GM21367 (cell line): ENCODE measurements around the gene RFX3.

ENCODE experiments used
- ATAC-seq: cut with Tn5 transposase; IDR thresholded peaks from one replicate; pipeline ENCODE4 v1.9.1; 2021; ENCODE audit not compliant: unreplicated experiment

RFX3 gene

DNA sequence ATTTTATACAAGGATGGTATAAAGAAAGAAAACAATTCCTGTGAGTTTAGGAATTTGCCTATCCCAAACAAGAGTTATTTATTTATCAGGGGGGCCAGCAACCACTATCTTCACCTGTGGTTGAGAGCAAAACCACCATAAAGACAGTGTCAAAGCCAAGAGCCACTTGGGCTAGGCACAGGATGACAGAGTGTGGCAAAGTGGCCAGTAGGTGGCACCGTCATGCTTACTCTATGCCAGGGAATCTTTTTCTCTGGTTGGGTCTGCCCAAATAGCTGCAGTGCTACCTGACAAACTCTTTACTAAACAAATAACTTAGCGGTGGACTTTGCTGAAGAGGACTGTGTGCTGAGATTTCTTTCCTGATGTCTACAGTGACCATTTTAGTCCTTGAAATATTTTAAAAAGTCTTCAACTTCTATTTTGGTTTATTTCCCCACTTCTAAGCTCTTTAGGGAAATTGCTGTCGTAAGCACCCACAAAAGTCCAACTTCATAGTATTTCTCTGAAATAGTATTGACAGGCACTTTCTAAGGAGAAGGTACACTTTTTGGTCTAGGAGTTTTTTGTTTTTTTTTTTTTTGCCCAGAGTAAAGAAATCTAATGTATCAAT lies 285.0 kb downstream of the RFX3 start:
- ATAC-seq = peak; percentile 89

DNA sequence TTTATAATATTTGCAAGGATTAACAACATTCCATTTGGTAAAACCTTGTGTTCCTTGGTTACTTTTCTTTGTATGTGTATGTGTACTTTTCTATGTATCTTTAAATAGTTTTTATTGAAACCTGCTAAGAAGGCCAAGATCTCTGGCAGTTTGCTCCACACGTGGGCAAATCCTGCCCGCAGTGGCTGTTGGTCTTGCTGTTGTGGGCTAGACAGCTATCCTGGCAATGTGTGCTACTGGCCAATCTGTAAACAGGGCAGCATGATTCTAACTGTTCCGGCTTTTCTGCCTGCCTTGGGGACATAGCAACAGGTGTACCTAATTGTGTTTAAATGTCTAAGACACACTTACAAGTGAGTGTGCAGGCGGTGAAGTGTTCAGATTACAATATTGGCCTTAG lies 286.6 kb downstream of the RFX3 start:
- no peak for ATAC-seq

DNA sequence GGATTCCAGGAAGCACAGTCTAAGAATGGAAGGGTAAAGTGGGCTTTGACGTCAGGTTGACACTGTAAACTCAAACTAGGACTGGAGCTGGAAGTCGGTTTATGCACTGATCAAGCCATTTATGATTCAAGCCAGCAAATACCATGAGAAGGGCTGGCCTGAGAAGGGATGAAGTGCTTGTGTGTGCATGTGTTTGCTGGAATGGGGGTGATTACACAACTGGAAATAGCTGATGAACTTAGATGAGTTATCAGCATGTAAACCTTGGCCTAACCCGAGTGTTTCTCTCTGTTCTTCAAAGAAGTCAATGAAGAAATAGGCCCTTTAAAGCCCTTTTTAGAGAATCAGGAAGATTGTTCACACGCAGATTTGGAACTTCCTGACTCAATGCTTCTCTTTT lies 287.6 kb downstream of the RFX3 start:
- no peak for ATAC-seq

DNA sequence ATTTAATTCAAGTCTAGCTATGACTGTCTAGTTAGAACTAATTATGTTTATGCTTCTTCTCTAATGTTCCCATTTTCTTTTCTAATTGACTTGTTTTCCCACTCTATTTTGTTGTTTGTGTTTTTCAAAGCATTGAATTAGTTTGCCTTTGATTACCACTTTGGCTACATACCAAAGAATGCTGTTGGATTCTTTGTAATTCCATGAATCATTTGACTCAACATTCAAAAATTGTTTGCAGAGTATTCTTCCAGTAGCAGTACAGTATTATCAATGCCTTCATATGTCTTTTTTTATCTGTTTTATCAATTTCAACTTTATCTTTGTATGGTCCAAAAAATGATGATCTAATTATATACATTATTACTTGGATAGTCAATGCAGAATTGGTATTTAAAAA lies 288.7 kb downstream of the RFX3 start:
- no peak for ATAC-seq

DNA sequence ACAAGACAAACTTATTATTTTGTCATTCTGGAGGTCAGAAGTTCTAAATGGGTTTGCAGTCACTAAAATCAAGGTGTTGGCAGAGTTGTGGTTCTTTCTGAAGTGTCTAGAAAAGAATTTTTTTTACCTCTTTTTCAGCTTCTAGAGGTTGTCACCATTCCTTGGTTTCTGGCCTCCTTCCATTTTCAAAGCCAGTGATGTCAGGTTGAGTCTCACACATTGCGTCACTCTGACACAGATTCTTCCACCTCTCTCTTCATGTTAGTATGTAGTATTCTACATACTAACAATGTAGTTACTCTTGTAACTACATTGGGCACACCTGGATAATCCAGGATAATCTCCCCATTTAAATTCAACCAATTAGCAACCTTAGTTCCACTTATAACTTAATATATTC lies 290.3 kb downstream of the RFX3 start:
- no peak for ATAC-seq

DNA sequence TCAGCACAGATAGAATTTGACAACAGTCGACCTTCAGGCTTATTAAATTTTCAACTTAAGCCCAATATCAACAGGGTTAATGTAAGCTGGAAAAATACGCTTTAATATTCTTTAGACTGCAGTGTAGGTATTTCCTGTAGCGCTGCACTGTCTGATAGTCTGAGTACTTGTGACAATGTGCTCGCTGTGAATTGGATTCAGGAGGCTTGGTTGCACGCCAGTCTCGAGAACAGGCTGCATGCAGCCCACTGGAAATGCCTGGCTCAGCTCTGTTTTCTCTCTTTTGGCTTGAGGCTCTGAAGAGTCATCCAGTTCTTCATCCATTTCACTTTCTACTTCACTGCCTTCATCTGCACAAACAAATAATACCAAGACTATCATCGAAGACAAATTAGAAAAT lies 300.9 kb downstream of the RFX3 start:
- no peak for ATAC-seq

DNA sequence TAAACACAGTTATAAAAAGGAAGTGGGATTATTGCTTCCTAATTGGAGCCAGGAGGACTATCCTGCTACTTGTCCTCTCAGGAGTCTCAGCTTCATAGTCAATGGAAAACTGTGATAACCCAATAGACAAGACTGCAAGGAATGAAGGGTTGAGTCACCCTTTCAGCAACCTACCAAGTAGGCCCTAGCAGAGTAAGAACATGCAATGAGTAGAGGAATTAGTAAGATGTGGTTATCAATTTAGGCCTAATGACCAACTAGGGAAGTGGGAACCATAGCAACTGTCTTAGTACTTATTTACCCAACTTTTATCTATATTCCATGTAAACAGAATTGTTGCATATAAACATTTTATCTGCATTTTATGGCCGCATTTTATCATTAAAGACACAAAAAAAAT lies 310.1 kb downstream of the RFX3 start:
- no peak for ATAC-seq

DNA sequence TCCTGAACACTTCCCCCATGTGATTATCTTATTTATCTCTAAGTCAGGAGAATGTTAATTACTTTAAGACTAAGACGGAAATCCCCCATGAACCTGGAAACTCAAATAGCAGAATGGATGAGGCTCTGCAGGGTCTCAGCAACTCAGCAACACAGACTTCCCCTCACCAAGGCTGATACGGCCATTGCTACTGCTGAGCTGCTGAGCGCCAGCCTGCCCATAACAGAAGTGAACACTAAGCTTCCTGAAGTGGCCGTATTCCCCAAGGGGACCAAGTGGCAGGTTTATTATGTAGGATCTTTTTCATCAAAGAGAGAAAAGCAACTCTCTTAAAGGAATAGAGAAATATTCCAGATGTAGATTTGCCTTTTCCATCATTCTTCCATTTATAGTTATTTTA lies 311.1 kb downstream of the RFX3 start:
- no peak for ATAC-seq

DNA sequence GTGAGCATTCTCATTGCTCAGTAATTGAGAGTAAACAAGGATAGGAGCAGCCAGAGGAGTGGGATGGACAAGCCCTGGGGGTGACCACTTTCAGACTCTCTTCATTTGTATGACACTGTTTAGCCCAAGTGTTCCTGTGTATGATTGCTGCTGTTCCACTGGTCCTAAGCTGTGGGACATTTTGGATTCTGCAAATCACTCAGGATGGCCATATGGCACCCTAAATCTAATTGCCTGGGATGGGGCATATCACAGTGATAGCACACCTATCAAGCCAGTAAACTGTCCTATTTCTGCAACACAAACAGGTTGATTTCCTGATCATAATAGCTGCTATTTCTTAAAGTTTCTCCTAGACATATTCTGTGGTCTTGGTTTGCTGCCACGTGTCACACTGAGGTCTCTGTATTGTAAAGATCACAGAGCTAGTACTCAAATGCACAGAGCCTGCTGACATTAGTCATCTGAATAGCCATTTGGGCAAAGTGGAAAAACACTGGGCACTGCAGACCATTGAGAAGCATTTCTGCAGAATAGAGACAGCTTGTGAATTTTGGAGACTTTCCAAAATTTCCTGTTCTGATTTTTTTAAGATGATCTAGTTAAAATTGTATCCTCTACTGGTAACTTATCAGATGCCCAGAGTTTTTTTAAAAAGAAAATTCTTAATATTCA lies 320.2 kb downstream of the RFX3 start:
- no peak for ATAC-seq

DNA sequence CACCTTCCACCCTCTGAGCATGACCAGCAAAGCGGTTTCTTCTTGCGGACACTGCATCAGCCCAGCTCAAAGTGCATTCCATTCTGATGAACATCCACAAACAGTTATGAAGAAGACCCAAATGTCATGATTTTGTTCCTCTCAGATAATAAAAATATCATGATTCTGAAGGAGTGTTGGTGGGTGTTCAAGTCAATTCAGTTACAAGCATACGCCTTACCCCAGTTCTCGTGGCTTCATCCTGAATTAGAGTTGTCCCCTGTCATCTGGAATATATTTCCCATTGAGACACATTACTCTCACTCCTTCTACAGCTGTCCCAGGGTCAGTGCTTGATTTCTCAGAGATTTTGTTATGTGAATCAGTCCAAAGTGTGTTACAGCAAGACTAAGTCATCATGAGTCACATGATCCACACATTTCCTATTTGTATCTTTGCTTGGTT lies 325.4 kb downstream of the RFX3 start:
- ATAC-seq = no peak

DNA sequence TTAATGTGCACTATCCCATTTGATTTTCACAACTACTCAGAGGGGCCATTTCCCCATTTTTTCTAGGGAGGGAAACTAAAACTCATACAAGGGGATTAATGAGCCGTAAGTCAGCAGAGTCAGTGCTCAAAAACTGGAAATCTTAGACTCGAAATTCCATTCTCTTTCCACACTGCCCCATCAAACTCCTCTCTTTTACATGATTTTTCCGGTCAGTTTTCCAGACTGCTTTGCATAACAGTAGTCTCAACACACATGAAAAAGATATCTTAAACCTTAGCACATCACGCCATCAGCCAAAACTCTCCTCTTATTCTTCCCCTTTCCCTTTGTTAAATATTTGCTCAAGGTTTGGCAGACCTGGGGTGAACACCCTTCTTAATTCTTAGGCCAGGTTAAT lies 332.0 kb downstream of the RFX3 start:
- no peak for ATAC-seq

DNA sequence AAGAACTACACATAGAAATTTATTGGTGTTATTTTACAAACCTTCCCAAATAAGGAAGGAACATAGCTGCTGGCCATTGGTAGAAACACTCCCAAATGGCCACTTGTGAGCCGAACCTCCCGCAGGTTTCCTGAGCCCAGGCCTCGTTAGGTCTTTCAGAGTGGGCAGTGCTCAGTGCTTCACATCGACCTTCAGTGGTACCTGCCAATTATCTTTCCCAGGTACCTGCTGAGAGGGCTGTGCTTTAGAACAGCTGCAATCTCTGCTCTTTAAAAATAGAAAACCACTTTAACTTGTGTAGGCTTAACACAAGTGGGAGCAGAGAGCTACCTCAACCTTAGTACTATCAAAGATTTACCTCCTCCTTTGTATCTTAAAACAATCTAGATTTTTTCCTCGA lies 334.1 kb downstream of the RFX3 start:
- no peak for ATAC-seq

DNA sequence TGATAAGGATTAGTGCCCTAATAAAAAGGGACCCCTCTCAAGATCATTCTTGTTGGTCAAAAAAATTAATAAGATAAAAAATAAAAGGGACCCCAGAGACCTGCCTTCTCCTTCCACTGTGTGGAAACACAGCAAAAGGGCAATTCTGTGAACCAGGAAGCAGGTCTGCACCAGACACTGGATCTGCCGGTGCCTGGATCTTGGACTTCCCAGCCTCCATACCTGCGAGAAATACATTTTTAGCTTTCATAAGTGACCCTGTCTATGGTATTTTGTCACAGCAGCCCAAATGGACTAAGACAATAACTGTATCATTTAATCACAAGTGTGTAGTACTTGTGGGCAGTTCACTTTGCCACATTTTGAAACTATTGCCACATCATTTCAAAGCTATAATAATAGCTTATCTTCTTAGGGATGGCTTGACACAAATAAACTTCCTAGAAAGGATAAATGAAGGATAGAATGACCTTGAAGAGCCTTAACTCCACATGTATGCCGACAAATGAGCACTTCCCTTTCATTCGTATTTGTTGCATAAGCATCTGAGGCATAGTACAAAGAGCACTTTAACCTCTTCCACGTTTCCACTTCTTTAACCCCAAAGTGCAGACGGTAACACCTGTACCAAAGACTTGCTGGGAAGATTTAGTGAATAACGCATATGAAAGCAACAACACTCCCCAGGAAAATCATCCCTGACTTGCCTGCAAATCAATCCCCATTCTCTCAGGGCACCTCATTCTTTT lies 336.5 kb downstream of the RFX3 start:
- no peak for ATAC-seq

DNA sequence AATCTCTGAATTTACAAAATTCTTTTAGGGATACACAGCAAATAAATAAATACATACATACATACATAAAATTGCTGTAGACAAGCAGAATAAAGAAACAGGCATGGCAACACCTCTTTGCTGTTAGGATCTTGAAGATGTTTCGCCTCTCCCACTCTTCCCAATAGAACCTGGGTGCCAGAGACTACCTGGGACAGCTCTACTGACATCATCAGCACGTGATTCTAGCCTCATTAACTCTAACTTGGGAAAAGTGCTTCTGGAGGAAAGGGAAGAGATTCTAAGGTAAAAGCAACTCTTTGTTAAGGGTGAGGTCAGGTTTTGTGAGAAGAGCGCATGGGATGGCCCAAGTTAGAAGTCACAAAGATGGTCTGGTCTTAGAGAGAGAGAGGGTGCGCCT lies 339.1 kb downstream of the RFX3 start:
- ATAC-seq = no peak

DNA sequence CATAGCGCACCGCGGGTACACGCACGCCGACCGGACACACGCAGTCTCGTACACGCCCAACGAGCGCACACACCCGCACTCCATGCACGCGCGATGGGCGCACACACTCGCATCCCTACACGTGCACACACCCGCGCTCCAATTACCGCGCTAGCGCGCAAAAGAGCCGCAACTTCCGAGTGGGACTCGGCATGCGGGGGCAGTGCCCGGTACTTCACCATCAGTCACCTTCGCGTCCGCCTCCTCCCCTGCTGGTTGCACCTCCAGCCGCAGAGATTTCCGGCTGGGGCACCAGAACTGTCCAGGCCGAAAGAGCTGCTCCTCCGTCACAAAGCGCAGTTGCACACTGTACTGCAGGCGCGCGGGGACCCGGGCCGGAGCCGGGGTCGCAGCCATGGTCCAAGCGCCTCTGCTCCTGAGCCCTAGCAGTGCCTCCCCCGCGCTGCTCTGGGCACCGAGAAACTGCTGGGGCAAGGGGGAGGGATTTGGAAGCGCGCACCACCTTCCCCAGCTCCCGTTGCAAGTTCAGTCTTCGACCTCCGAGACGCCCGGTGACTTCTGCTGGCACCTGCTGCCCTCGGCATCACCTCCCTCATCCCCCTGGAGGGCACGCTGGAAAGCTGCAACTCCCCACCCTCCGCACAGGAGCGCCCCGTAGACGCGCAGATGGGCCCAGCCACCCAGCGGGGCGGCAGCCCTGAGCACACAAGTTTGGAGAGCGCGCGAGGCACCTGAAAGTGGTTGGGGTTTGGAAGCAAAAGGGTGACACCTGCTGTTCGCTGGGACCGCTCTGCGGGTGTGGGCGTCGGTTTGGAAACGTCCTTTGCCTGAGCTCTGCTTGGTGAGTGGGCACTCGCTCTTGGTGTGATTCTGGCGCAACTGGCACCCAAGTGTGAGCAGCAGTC lies 344.5 kb downstream of the RFX3 start:
- ATAC-seq = peak; percentile 83

DNA sequence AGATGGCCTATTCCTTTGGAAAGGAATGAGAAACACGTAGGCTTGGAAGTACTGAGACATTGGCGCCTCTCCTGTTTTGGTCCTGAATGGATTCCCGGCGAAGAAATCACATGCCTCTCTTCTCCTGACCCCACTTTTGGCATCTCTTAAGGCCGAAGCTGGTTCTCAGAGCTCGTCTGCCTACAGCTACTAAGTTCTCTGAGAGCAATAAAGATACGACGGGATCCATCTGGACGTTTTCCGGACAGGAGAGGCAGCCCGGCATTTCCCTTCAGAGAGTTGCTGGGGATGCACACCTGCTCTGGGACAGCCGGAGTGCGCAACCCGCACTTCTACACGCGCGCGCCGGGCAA lies 345.1 kb downstream of the RFX3 start:
- no peak for ATAC-seq

DNA sequence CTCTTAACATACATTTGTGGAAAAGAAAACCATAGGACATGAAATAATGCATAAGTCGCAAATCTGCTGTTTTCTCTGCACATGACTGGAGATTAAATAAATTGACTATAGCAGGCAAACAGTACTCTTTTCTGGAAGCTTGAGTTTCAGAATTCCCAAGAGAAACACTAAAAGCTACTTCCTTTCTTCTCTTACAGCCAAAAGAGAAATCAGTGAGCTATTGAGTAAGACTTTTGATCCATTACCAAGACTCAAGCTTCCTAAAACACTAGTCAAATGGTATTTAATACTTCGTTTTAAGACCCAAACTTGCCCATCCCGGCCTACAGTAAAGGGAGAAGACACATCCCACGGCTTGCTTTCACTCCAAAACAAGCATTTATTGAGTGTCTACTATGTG lies 346.1 kb downstream of the RFX3 start:
- ATAC-seq = no peak

DNA sequence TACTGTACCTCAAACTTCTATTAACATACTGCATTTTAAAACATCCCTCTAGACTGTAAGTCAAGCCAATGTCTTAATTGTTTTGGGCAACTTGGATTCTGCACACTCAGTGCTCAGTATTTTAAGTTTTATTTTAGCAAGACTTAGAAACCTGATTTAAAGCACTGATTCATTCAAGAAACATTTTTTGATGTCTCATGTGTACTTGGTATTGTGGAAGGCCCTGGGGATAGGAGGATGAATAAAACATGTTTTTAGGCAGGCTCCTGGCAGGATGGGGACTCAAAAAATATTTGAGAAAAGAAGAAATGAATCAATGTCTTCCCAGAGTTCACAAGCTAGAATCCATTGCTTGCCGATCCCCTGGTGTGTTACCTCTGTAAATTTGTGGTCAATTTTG lies 347.9 kb downstream of the RFX3 start:
- ATAC-seq = no peak

DNA sequence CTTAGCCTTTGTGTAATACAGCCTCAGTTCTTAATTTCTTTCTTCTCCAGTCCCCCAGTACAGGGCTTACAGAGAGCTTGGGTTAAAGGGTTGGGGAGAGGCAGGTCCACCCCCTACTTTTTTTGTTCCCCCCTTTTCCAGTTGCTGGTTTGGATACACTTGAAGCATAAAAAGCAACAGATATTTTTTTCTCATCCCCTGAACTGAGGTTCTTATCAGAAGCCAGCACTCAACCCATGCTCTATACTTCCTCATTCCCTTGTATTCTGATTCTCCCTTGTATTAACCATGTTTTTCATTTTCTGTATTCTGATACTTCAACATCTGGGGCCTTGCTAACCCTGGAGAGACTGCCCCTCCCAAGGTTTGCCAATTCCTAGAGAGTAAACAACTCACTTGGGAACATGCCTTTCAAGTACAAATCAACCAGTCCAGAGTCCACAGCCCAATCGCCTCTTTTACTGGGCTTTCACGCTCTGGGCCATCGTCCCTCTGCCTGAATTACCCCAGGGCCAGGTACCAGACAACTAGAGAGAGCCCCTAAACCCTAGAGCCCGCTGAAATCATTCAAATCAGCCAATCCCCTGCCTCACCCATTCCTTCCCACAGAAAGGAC lies 348.5 kb downstream of the RFX3 start:
- ATAC-seq = no peak

DNA sequence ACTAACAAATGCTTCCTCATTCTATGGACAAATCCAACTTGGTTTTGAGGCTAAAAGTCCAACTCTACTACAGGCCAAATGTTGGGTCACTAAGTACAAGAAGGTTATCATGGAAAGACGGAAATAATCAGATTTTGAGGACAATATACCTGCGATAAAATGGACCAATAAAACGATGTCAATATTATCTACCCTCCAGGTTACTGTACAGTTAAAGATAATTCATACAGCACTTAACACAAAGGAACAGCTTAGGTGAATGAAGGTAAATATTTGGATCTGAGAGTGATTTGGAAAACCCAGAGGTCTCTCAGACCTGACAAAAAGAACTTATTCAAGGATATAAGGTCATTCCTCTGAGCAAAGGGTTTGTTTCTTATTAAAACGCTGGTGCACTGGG lies 352.4 kb downstream of the RFX3 start:
- no peak for ATAC-seq

DNA sequence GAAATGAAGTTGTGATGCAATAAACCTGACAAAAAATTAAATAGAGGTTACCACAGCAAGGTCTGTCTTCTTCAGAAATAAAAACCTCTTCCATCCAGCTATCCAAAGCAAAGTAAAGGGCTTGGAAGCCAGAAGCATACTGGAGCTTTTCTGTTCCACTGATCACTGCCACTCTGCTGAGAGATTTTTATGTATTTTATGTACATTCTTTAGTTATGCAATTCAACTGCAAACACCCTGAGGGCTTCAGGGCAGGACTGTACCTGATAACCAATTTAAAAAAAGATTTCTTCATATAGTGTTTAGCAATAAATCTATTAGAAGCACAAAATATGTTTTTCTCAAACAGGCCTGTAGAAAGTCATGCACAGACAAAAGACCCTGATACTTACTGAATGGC lies 355.0 kb downstream of the RFX3 start:
- ATAC-seq = no peak
